Measurements from ENCODE around the gene PNPLA4.

- TF ChIP-seq MNT (IDR thresholded peaks at IDR 0.05) (no peak), JUND (CRISPR knock-in tag; IDR thresholded peaks at IDR 0.05) (no peak), ZBTB7A (CRISPR knock-in tag; IDR thresholded peaks at IDR 0.05) (no peak), POLR2A (IDR thresholded peaks at IDR 0.05; ENCODE audit: insufficient read depth in 1 of 2, low read depth in 2 of 2, low read length in 2 of 2) (peak; percentile 72 to 90; a peak in 3 of 4 replicates), JUN (CRISPR knock-in tag; IDR thresholded peaks at IDR 0.05) (no peak), TAF1 (CRISPR knock-in tag; IDR thresholded peaks at IDR 0.05) (peak; percentile 58; the same call in 1 of the 2 replicates), ZNF720 (CRISPR knock-in tag; IDR thresholded peaks at IDR 0.05) (no peak)
Observed at GRCh38 chrX:7927259-7928167, at the start of gene PNPLA4.
